RWPE1 (cell line): ENCODE data around the gene AIRE.
"Not testable (repeated sequence)": the region's sequence is repeated elsewhere in the genome, so short reads cannot be mapped to it uniquely, and the experiment has no call there.

Experiments used
- CTCF ChIA-PET: fragments of 350-600 bp; sonication (Branson Sonifier 250); formaldehyde crosslinking; extraction: SDS; loops from one replicate; lab custom pipeline; 2021; lab: Yijun Ruan, JAX
- POLR2A ChIA-PET: fragments of 400-600 bp; formaldehyde crosslinking; extraction: SDS; loops from one replicate; lab custom pipeline; 2020; ENCODE audit warnings: antibody characterized with exemption; ENCODE audit not compliant: low non-redundant PET; lab: Yijun Ruan, JAX
- DNase-seq: peaks from one replicate; pipeline ENCODE4 v3.0.0; 2012; ENCODE audit warnings: low spot score
- H3K27ac ChIP-seq: fragments of 450-650 bp; 2 replicates; pipeline ENCODE4 v1.5.1; 2017
- CTCF ChIP-seq: fragments of 450-650 bp; conservative IDR thresholded peaks from 2 replicates; pipeline ENCODE4 v1.5.1; 2017; ENCODE audit warnings: low read depth, mild to moderate bottlenecking

The AIRE gene

GRCh38 chr21:44335266-44336059 is 49.8 kb downstream of the AIRE start:
- POLR2A ChIA-PET: no interaction called here
- DNase-seq: no peak
- no peak overlapping the region for H3K27ac ChIP-seq
- no peak for TF ChIP-seq CTCF
- CTCF ChIA-PET: no interaction called here

GRCh38 chr21:44337449-44337848 is 51.8 kb downstream of the AIRE start:
- ChIA-PET POLR2A (no interaction called here), CTCF (no interaction called here)
- TF ChIP-seq CTCF: no peak
- DNase-seq: no peak
- H3K27ac ChIP-seq: no peak overlapping the region

- TF ChIP-seq CTCF: no peak; the same call in 1 of the 2 replicates
- peak overlapping the region; percentile 96 for H3K27ac ChIP-seq
- peak; percentile 20 for DNase-seq
- POLR2A ChIA-PET: no interaction called here
- CTCF ChIA-PET: interaction anchor here (0.7 to 1.0 kb wide), 2 partner anchors 35 to 165 kb away, joined by 3 read pairs; no protein-coding TSS in a partner anchor
Observed at GRCh38 chr21:44337941-44338895, 52.5 kb downstream of the AIRE start.

- ChIA-PET POLR2A (no interaction called here), CTCF (interaction anchor here (0.7 to 1.0 kb wide), 3 partner anchors 36 to 164 kb away, joined by 3 to 4 read pairs (median 3); no protein-coding TSS in a partner anchor)
- H3K27ac ChIP-seq: peak within 1 kb of the TSS; percentile 96
- DNase-seq: peak; percentile 93
- TF ChIP-seq CTCF: no peak
Observed at GRCh38 chr21:44338971-44339910, 53.6 kb downstream of the AIRE start, which contains the start of gene CFAP410. Gene CFAP410 (minus strand): TSS chr21:44339390. CDS start chr21:44339194, 196 bp downstream.

GRCh38 chr21:44341726-44342458 is 56.2 kb downstream of the AIRE start:
- H3K27ac ChIP-seq, DNase-seq, CTCF ChIA-PET, POLR2A ChIA-PET: not testable (repeated sequence)

- POLR2A ChIA-PET, CTCF ChIA-PET, DNase-seq, H3K27ac ChIP-seq: not testable (repeated sequence)
Observed at GRCh38 chr21:44342981-44343380, 57.3 kb downstream of the AIRE start.
